ENCODE results near the gene RYR3.

DNA sequence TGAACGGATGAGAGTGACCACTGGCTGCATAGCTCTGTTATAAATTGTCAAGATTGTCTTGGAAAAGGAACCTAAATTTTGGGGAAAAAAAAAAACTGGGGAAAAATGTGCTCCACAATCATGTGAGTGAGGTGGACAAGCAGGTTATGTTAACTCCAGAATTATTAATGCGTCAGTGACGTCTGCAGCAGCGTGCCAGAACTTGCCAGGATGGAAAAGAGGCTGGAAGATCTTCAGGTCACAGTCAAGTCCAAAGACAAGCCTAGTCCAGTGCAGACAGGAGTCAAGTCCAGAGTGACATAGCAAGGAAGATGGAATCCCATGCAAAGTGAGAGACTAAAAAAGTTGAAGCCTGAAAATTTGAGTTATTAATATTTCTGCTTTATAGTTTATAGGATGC, 140.6 kb downstream of the RYR3 start:
- TF ChIP-seq, protein P1, sequence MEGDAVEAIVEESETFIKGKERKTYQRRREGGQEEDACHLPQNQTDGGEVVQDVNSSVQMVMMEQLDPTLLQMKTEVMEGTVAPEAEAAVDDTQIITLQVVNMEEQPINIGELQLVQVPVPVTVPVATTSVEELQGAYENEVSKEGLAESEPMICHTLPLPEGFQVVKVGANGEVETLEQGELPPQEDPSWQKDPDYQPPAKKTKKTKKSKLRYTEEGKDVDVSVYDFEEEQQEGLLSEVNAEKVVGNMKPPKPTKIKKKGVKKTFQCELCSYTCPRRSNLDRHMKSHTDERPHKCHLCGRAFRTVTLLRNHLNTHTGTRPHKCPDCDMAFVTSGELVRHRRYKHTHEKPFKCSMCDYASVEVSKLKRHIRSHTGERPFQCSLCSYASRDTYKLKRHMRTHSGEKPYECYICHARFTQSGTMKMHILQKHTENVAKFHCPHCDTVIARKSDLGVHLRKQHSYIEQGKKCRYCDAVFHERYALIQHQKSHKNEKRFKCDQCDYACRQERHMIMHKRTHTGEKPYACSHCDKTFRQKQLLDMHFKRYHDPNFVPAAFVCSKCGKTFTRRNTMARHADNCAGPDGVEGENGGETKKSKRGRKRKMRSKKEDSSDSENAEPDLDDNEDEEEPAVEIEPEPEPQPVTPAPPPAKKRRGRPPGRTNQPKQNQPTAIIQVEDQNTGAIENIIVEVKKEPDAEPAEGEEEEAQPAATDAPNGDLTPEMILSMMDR (conservative IDR thresholded peaks at IDR 0.05 in 1 of 2, IDR thresholded peaks at IDR 0.05 in 1 of 2; ENCODE audit: low read depth in 1 of 2, low read length in 2 of 2), result no peak
- TF ChIP-seq EZH2 (IDR thresholded peaks at IDR 0.05; ENCODE audit: low read length, missing control alignments), result no peak
